NCI-H2196 treated with DMSO at 0.1 percent for 48 hours (cell line): ENCODE measurements around the gene MAGIX.

ENCODE experiments used
- DNase-seq: peaks from one replicate; lab custom pipeline; 2025; ENCODE audit not compliant: unreplicated experiment; lab: John Stamatoyannopoulos, UW

The MAGIX gene

DNA sequence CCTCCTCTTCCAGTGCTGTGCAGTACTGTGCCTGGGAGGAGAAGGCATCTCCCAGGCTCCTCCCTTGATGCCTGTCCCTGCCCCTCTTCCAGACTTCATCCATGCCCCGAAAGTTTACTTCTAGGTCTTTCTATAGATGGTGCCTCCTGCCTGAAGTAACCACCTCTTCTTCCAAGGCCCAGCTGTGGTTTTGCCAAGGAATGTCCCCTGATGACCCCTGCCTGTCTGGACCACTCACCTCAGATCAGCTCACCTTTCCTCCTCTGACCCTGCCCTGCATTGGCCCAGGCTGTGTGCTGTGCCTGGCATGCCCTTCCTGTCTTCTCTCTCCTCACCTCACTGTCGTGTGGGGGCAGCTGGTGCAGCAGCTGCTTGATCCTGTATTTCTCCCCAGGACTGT is 16.8 kb downstream of the MAGIX start:
- no peak for DNase-seq

DNA sequence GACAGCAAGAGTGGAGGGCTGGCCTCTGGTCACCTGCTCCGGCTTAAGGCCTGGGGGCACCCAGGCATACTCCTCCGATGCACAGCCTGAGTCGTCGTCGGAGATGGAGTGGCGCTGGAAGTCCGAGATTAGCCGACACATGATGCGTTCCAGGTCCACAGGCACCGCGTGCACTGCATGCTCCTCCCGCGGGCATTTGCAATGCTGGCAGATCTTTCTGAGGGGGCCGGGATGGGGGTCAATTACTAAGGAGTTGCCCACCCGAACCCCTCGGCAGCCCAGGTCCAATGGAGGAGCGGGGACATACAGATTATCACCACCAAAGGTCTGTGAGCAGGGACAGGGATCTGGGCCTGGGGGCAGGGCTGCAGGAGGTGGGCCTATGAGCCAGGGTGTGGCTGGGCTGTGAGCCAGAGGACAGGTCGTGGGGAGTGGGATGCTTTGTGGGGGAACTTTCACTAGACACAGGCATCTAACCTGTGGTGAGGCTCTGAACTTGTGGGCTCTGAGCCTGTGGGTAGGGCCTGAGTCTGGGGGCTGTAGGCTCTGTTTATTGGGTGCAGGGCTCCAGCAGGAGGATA is 21.2 kb downstream of the MAGIX start:
- no peak for DNase-seq

DNA sequence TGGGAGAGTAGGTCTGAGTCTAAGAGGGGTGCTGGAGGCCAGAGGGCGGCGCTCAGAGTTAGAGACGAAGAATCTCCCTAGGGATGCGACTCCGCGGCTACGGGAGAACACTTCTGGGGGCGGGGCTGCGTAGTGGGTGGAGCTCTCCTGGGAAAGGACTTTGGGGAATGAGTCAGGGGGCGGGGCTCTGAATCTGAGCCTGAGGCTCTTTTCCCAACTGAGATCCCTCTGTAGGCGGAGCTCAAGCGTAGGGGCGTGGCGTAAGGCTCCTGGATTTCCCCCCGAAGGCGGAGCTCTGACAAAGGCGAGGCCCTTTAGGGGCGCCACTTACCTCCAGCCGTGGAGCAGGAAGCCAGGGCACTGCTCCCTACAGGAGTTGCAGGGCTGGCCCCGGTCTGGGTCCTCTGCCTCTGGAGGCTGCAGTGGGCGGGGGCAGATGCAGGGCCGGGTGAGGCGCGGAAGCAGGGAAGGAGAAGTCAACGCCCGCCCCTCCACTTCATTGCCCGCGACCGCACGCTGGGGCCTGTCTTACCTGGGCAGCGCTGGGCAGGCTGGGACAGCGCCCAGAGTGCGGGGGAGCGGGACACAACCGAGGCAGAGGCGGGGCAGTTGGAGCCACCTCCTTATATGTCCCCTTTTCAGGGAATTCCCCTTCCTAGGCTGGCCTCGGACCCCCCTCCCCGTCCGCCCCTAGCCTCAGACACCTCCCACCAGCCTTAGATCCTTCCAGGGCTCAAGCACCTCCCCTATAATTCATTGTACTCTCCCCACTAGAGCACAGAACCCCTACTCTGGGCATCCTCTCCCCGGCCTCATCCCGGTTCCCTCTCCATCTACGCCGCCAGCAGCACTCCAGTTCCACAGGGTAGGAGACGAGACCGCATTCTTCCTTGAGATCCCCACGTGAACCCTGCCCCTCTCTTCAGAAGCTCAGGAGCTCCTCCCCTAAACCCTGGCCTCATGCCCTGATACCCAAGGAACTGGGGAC is 22.0 kb downstream of the MAGIX start:
- DNase-seq: peak; percentile 84

DNA sequence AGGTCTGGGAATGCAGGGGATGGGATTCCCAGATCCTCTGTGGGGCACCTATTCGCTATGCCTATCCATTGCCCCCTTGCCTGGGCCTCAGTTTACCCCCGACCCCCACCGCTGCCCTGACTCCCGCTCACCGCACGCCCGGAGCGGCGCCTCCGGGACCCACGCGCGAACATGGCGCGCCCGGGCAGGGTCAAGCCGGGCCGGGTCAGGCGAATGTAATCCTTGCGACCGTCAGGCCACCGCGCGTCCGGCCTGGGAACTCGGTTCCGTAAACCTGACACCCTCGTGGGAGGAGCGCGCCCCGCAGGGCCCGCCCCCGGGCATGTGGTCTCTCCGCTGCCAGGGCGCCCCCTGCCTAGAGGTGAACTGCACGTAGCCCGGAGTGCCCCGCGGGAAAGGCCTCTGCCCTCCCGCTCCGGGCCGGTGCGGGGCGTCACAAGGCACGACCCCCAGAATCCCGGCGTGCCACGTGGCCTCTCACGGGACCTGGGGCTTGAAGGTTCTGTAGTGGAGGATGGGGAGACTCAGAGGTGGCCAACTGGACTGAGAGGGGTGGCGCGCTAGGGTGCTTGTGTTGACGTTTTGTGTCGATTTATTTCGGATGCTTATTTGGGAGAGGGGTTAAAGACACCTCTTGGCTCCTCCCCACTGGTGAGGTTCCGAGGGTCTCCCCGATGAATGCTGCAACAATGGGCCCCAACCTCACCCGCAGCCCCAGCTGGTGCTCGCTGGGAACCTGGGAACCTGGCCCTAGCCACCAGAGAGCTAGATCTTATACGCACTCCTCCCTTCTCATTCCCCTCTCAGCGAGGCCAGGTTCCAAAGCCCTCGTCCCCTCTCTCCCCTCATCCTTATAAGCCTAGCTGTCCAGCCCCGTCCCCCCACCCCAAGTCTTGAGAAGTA is 23.8 kb downstream of the MAGIX start, which contains the start of gene PRICKLE3:
Gene PRICKLE3 (minus strand): TSS at position 249 of the 903 bp plus-strand sequence. CDS start 76 bp downstream, at position 173.
- DNase-seq: peak; percentile 14

DNA sequence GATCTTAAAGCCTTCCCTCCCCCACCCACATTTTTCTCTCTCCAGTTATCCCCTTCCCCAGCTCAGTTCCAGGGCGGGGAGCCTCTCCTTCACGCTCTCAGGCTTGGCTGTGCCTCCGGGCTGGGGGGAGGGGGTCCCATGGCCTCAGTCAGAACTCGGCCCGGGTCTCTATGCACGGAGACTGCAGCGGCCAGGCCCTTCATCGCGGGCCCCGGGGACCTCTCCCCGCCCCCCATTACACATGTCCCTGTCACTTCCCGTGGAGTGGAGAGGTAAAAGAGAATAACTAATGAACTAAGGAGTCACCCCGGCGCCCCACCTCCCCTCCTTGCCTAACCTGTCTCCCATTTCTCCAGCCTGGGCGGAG is 24.5 kb downstream of the MAGIX start:
- DNase-seq: no peak

DNA sequence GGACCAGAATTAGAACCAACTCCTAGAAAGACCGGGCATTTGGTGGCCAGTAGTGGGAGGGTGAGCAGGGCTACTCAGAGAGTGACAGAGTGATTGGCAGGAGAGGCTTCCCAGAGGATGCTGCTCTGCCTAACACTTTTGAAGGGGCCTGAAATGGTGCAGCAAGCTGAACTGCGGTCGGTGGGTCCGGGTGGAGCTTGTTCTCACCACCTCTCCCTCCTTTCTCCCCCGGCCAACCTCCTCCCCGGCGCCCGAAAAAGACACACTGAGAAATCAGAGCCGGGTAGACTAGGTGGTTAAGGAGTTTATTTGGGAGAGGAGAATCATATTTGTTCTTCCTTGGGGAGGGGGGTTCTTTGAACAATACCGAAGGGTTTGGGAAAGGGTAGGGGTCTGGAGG is 25.0 kb downstream of the MAGIX start:
- no peak for DNase-seq

DNA sequence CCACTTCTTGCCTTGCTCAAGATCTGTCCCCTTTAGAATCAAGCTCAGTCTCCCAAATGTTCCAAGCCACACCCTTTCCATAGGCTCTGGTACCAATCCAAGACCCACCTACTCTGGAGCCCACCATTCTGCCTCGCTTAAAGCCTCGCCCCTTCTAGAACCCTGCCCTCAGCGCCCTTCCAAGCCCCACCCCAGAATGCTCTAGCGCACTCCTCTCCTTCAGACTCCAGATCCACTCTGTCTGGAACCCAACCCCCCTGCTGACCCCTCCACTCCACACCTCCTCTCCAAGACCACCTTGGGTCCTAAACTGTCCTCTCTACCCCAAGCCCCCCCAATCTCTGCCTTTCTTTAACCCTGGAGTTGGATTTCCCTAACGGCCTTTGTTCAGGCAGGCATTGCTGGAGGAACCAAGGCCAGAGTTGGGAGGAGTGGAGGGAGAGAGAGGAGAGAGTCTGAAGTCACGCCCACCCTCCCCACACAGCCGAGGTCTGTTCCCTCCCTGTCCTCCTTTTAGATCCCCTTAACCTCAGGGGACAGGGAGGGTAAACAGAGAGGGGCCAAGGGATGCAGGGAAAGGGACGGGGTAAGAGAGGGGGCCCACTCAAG is 26.0 kb downstream of the MAGIX start:
- no peak for DNase-seq

DNA sequence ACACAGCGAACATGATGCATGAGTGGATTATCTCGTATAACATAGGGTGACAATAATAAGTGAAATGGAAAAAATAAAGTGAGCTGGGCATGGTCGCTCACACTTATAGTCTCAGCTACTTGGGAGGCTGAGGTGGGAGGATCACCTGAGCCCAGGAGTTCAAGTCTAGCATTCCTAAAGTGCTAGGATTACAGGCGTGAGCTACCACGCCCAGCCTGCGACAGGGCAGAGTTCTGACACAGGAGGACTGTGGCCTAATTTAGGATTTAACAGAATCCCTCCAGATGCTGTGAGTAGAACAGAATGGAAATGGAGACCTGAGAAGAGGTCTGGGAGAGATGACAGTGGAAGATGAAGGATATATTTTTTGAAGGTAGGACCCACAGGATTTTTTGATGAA is 27.0 kb downstream of the MAGIX start:
- no peak for DNase-seq

DNA sequence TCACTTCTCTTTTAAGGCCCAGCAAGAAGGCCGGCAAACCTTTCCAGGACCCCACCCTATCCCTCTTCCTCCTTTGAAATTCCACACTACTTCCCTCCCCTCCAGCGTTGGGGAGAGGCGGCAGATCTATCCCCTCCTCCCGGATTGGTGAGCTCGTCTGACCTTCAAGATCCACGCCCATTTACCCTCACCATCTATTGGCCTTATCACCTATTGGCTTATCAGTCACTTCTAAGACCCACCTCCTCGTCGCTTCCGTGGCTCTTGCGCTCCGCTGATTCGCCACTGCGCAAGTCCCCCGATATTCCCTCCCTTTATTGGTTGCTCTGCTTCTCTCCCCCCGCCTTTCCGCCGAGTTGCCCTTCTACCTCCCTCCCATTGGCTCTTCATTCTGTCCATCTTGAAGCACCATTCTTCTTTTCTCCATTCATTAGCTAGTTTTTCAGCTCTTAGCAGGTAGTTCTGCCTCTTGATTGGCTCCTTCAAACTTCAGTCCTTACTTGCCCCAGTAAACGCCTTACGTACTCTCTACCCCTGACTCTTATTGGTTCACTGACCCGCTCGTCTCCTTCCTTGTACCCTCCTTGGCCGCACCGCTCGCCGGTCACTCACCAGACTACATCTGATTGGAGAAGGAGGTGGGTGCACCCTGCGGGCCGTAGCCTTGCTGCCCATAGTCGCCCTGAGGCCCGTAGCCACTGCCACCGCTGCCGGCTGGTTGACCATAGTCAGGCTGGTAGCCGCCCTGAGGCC is 28.4 kb downstream of the MAGIX start:
- peak; percentile 100 for DNase-seq

DNA sequence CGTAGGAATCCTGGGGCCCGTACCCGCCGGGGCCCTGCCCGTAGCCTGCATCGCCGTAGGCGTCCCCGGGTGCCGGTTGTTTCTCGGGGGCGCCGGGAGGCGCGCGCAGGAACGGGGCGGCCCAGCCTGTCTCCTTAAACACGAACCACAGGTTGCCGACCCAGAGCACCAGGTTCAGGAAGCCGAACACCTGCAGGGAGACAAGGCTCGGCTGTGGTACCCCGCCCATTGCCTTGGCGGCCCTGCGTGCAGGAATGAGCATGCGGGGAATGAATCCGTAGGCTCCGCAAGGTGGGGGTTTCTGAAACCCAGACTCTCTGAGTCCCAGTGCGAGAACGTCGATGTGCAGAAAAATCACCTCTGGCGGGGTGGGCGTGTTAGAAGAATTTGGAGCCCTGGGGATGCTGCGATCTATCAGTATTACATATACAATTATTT is 29.0 kb downstream of the MAGIX start:
- DNase-seq: no peak

DNA sequence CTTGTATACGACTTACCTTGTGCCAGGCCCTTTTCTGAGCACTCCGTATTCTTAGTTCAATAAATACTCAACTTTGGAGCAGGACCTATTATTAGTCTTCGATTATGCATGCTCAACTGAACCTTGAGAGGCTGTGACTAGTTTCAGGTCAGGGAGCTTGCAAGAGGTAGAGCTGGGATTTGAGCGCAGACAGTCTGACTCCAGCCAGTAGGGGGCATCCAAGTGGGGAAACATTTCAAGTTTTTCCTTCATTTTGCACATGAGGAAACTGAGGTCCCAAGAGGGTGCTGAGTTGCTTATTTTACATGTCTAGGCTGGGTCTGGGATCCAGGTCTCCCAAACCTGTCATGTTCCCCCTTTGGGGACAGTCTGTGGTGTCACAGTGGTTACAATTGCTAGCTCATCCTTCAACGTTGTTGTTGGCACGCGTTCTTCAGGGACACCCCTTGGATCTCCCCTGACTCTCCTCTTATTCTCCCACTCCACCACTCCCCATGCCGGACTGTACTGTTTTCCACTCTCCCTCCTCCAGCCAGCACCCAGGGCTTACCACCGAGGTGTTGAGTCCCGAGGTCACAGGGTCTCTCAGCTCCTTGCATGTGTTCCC is 30.3 kb downstream of the MAGIX start:
- no peak for DNase-seq

DNA sequence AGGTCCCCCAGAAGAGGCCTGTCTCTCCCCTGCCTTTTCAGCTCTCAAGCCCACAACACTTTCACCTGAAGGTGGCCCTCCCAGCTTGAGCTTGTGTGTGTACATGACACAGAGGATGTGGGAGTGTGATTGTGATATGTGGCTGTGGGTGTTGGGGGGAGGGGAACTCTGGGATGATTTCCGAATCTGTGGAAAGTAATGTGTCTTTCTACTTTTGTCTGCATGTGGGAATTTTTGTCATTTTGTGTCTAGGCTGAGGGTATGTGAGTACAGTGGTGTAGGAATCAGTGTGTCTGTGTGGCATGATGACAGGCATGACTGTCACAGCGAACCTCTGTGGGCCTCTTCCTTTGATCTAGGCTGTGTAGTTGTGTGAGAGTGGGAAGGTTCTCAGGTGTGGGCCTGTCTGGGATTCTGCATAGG is 31.0 kb downstream of the MAGIX start:
- DNase-seq: no peak

DNA sequence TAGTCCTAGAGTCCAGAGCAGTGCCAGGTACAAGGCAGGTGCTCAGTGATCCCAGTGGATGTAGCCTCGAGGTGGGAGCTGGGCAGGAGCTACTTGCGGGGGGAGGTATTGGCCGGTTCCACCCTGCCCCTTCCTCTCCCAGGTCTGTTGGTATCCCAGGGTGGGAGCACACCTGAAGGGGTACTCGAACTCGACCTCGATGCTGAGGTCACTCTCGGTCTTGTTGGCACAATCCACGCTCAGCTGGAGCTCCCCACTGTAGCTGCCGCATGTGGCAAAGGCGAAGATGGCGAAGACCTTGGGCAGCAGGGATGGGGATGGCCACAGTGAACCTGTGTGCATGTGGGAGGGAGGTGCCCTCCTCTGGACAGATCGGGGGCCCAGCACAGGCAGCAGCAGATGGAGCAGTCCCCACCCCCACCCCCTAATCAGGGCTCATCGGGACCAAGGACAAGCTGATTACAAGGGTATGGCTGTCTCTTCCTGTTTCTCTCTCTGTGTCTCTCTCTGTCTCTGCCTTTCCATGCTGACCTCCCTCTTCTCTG is 35.1 kb downstream of the MAGIX start:
- no peak for DNase-seq

DNA sequence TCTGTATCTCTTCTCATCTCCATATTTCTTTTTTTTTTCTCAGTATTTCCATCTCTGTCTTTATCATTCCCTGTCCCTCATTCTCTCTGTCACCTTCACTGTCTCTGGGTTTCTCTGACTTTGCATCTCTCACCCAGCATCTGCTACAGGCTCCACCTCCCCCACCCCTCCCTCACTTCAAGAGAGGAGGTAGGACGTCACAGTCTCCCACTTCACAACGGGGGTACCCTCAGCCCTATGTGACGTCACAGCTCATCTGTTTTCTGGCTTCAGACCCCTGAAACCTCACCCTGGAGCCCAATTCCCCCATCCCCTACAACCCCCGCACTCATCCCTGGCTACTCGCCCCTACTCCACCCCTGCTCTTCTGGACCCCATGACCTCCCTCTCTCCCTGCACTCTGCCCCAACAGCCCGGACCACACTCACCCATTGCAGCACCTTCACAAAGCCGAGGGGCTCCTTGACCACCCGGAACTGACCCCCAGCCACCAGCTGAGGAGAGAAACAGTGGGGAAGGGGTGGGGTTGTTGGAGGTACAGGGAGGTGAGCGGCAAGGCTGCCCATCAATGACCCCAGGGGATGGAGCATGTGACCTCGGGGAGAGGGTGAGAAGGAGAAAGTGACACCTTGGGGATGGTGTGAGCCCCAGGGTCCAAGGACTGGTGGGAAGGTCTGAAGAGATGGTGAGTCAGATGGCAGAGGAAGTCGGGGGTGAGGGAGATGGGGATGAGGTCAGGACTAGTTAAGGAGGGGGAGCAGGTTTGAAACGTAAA is 36.2 kb downstream of the MAGIX start:
- no peak for DNase-seq

DNA sequence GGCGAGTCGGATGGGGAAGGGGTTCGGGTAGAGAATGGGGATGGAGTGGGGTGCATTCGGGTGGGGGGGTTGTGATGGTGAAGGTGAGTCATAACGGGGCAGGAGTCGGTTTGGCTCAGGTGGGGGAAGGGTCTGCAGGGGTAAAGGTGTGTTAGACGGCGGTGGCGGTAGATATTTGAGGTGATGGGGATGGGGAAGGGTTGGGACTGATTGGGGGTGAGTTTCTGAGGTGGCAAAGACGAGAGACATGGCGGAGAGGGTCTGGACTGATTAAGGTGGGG is 36.7 kb downstream of the MAGIX start:
- DNase-seq: no peak

DNA sequence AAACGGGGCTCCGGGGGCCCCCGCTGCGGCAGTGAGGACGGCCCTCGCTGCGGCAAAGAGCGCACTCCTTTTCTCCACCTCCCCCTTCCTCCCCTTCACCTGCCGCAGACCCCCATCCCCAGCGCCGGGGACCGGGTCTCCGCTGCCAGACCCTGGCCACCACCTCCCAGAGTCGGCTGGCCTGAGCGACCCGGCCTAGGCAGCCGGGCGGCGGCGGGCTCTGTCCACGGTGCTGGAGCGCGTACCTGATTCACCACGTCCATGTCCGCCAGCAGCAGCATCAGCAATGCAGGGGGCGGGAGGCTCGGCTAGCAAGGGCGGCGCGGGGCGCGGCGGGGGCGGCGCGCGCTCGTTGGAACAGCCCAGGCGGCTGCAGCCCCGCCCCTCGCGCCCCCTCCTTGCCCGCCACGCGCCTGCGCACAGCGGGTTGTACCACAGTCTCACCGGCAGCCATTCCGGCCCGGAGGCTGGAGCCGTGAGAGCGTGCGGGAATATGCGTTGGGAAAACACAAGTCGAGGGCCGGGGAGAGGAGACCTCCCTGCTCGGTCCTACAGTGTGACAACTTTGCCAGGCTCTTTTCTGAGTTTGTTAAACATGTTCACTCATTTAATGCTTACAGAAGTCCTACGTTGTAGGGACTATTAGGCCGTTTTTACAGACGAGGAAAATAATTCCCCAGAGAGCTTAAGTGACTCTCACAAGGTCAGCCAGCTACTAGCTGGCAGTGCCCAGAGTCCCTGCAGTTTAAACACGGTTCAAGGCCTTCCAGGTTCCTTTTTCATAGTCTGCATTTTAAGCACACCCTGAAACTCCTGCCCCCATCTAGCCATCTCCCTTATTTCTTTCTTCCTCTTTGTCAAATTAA is 37.6 kb downstream of the MAGIX start, which contains the start of gene SYP:
Gene SYP (minus strand): TSS at position 288 of the 866 bp plus-strand sequence. CDS start 7 bp downstream, at position 281.
- peak; percentile 44 for DNase-seq

DNA sequence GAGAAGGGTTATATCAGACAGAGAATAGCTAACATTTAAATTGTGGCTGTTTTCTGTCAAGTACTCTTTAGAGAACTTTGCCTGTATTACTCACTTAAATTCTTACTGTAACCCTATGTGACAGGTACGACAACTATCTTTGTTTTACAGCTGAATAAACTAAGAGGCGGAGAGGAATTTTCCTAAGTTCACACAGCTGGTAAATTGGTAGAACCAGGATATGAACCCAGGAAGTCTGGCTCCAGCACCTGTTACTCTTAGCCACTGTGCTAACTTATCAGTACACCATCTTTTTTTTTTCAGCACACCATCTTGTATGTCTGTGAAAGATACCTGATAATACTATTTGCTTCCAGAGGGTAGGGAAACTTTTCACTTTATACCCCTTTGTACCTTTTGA is 39.5 kb downstream of the MAGIX start:
- no peak for DNase-seq

DNA sequence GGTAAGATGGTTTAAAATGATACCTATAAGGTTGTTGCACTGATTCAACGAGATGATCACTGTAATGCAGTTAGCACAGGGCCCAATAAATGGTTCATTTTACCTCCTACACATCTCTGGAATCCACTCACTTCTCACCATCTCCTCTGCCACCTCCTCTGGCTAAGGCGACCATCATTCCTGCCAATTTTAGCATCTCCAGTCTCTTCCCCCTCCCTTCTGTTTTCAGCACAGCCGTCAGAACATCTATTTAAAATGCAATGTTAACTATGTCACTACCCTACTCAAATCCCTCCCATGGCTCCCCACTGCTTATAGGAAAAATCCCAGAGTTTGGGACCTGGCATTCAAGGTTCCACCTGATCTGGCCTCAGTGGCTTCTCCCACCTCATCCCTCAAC is 41.0 kb downstream of the MAGIX start:
- DNase-seq: no peak
